Stomach (tissue), 4 donors: ENCODE data around the gene BRIX1.
"Not testable (repeated sequence)": the region's sequence is repeated elsewhere in the genome, so short reads cannot be mapped to it uniquely, and the experiment has no call there.

ENCODE experiments used
- POLR2A ChIP-seq, 4 donors: fragments of 450-650 bp; IDR thresholded peaks; one replicate each; pipeline ENCODE4 v1.6.1; 2016; ENCODE audit warnings: antibody characterized with exemption in 4 of 4, control low read depth in 2 of 4, mild to moderate bottlenecking in 1 of 4, moderate library complexity in 1 of 4
- TF ChIP-seq, protein P1 (sequence below), 7 experiments: fragments of 450-650 bp in 4 of 7; fragments of 200-600 bp in 3 of 7; sonication (generic) in 3 of 7; IDR thresholded peaks; one replicate each; pipeline ENCODE4 v1.5.1; 2016 to 2019; ENCODE audit warnings: antibody characterized with exemption in 7 of 7, control low read depth in 2 of 7, mild to moderate bottlenecking in 1 of 7

DNA sequence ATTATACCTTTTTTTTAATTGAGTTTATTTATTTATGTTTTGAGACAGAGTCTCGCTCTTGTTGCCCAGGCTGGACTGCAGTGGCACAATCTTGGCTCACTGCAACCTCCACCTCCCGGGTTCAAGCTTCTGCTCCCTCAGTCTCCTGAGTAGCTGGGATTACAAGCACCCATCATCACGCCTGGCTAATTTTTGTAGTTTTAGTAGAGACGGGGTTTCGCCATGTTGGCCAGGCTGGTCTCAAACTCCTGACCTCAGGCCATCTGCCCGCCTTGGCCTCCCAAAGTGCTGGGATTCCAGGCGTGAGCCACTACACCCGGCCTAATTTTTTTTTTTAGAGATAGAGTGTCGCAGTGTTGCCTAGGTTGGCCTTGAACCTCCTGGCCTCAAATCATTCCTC is 7.7 kb downstream of the BRIX1 start:
- TF ChIP-seq, protein P1, sequence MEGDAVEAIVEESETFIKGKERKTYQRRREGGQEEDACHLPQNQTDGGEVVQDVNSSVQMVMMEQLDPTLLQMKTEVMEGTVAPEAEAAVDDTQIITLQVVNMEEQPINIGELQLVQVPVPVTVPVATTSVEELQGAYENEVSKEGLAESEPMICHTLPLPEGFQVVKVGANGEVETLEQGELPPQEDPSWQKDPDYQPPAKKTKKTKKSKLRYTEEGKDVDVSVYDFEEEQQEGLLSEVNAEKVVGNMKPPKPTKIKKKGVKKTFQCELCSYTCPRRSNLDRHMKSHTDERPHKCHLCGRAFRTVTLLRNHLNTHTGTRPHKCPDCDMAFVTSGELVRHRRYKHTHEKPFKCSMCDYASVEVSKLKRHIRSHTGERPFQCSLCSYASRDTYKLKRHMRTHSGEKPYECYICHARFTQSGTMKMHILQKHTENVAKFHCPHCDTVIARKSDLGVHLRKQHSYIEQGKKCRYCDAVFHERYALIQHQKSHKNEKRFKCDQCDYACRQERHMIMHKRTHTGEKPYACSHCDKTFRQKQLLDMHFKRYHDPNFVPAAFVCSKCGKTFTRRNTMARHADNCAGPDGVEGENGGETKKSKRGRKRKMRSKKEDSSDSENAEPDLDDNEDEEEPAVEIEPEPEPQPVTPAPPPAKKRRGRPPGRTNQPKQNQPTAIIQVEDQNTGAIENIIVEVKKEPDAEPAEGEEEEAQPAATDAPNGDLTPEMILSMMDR (IDR thresholded peaks at IDR 0.05): not testable (repeated sequence)
- TF ChIP-seq POLR2A (IDR thresholded peaks at IDR 0.05): not testable (repeated sequence)
